HepG2 (cell line): ENCODE measurements around the gene SP4. TPM values are rescaled to one million over a fixed set of nuclear protein-coding genes. Genes with fewer than 3 reads are reported as not detected.

ENCODE experiments used
- ATAC-seq: fragments of 200-7000 bp; cut with Tn5 transposase; 3 replicates; pipeline ENCODE4 v1.9.1; 2020; ENCODE audit warnings: mild to moderate bottlenecking, moderate library complexity
- BruUV-seq: library from RNA; stranded (reverse); fragments of 400-500 nt; replicated peaks from 2 replicates; lab custom pipeline; 2021; lab: Mats Ljungman, UMichigan
- CTCF ChIA-PET: fragments of 300-600 bp; formaldehyde crosslinking; extraction: SDS; loops from one replicate; lab custom pipeline; 2021; ENCODE audit warnings: low total read pairs, inconsistent platforms, low intra/inter-chr PET ratio; lab: Yijun Ruan, JAX
- POLR2A ChIA-PET: fragments of 350-600 bp; sonication (Branson Sonifier 250); formaldehyde crosslinking; loops from one replicate; lab custom pipeline; 2020; ENCODE audit warnings: antibody characterized with exemption, inconsistent platforms; lab: Yijun Ruan, JAX
- DNase-seq: peaks from one replicate; pipeline ENCODE4 v3.0.0-alpha.2; 2015; ENCODE audit warnings: low spot score
- FAIRE-seq: peaks from 3 replicates; lab custom pipeline; 2011; peaks lifted over from hg19 to GRCh38; lab: Jason Lieb, UNC
- H2AFZ ChIP-seq: one replicate; pipeline ENCODE4 v1.6.1; 2011; ENCODE audit warnings: low read length, inconsistent platforms
- H3K27ac ChIP-seq: fragments of 300-600 bp; 3 replicates; pipeline ENCODE4 v1.8.0; 2011; ENCODE audit warnings: mixed run types, mild to moderate bottlenecking, mixed read lengths, low read length, inconsistent platforms; ENCODE audit not compliant: insufficient read depth; ENCODE audit errors: extremely low read length
- H3K27me3 ChIP-seq, 2 experiments: fragments of 200-600 bp in 1 of 2; 2 replicates in 1 of 2; 3 replicates in 1 of 2; pipeline versions ENCODE4 v1.6.0 to v1.8.0; 2011; ENCODE audit warnings: low read length in 2 of 2, mild to moderate bottlenecking in 2 of 2, moderate library complexity in 2 of 2, inconsistent platforms in 1 of 2; ENCODE audit not compliant: insufficient read depth in 2 of 2, control insufficient read depth in 1 of 2
- H3K36me3 ChIP-seq, 2 experiments: fragments of 200-600 bp in 1 of 2; replicated peaks in 1 of 2; 2 replicates in 1 of 2; 3 replicates in 1 of 2; pipeline versions ENCODE4 v1.5.1 to v1.8.0; 2011; ENCODE audit warnings: low read length in 2 of 2, inconsistent platforms in 1 of 2; ENCODE audit not compliant: insufficient read depth in 2 of 2, control insufficient read depth in 1 of 2
- H3K4me1 ChIP-seq: 2 replicates; pipeline ENCODE4 v1.5.1; 2012; ENCODE audit warnings: low read length, inconsistent platforms; ENCODE audit not compliant: insufficient read depth
- H3K4me2 ChIP-seq: 2 replicates; pipeline ENCODE4 v1.6.0; 2011; ENCODE audit warnings: low read depth, low read length, inconsistent platforms
- H3K4me3 ChIP-seq, 3 experiments: fragments of 200-600 bp in 1 of 3; sonication (generic), shearing (Covaris generic) in 1 of 3; replicated peaks in 1 of 3; 2 replicates each; pipeline ENCODE4 v1.5.1; 2011 to 2016; ENCODE audit warnings: low read length in 3 of 3, inconsistent platforms in 2 of 3, low read depth in 2 of 3, mild to moderate bottlenecking in 2 of 3, control low read depth in 1 of 3, mixed read lengths in 1 of 3; ENCODE audit not compliant: insufficient read depth in 1 of 3
- H3K79me2 ChIP-seq: one replicate; pipeline ENCODE4 v1.6.1; 2011; ENCODE audit warnings: low read length, inconsistent platforms; ENCODE audit not compliant: insufficient read depth
- H3K9ac ChIP-seq: 2 replicates; pipeline ENCODE4 v1.6.0; 2011; ENCODE audit warnings: mild to moderate bottlenecking, low read depth, low read length, inconsistent platforms; ENCODE audit not compliant: insufficient read depth
- H3K9me3 ChIP-seq: 2 replicates; pipeline ENCODE4 v1.5.1; 2012; ENCODE audit warnings: mild to moderate bottlenecking, low read length
- H4K20me1 ChIP-seq: 2 replicates; pipeline ENCODE4 v1.6.0; 2011; ENCODE audit warnings: inconsistent platforms, mild to moderate bottlenecking, low read length, moderate library complexity; ENCODE audit not compliant: insufficient read depth
- CHD4 ChIP-seq: fragments of 200-600 bp; sonication (generic); IDR thresholded peaks from 2 replicates; pipeline ENCODE4 v1.7.0; 2017; ENCODE audit warnings: mild to moderate bottlenecking, low read length, borderline replicate concordance
- E2F2 ChIP-seq: sonication (generic); formaldehyde crosslinking; IDR thresholded peaks from 2 replicates; pipeline ENCODE4 v1.4.0; 2020; ENCODE audit warnings: missing genetic modification reagents, borderline replicate concordance
- ETV5 ChIP-seq: IDR thresholded peaks from 2 replicates; pipeline ENCODE4 v1.6.1; 2018; ENCODE audit warnings: missing biosample characterization, missing genetic modification reagents, inconsistent platforms, borderline replicate concordance
- KLF13 ChIP-seq: sonication (generic); formaldehyde crosslinking; IDR thresholded peaks from 2 replicates; pipeline ENCODE4 v1.4.0; 2020; ENCODE audit warnings: mild to moderate bottlenecking, missing genetic modification reagents
- MEIS2 ChIP-seq: sonication (generic); formaldehyde crosslinking; IDR thresholded peaks from 2 replicates; pipeline ENCODE4 v1.9.0; 2021; ENCODE audit warnings: mild to moderate bottlenecking, missing genetic modification reagents
- NFATC3 ChIP-seq: sonication (generic); formaldehyde crosslinking; IDR thresholded peaks from 2 replicates; pipeline ENCODE4 v1.5.1; 2020; ENCODE audit warnings: mild to moderate bottlenecking, missing genetic modification reagents
- RNF2 ChIP-seq: fragments of 450-650 bp; conservative IDR thresholded peaks from 2 replicates; pipeline ENCODE4 v1.6.1; 2016; ENCODE audit warnings: low read depth
- SP2 ChIP-seq: sonication (generic); formaldehyde crosslinking; IDR thresholded peaks from 2 replicates; pipeline ENCODE4 v1.5.1; 2020; ENCODE audit warnings: mild to moderate bottlenecking, missing genetic modification reagents
- TEAD3 ChIP-seq: optimal IDR thresholded peaks from 2 replicates; pipeline ENCODE3; 2016; ENCODE audit warnings: borderline replicate concordance
- ZC3H4 ChIP-seq: sonication (generic); formaldehyde crosslinking; IDR thresholded peaks from 2 replicates; pipeline ENCODE4 v1.4.0; 2020; ENCODE audit warnings: missing genetic modification reagents, borderline replicate concordance
- ZNF17 ChIP-seq: sonication (generic); formaldehyde crosslinking; IDR thresholded peaks from 2 replicates; pipeline ENCODE4 v1.5.0; 2020; ENCODE audit warnings: mild to moderate bottlenecking, missing genetic modification reagents
- ZNF367 ChIP-seq: sonication (generic); formaldehyde crosslinking; IDR thresholded peaks from 2 replicates; pipeline ENCODE4 v1.4.0; 2020; ENCODE audit warnings: missing genetic modification reagents, borderline replicate concordance
- ZNF576 ChIP-seq: sonication (generic); formaldehyde crosslinking; IDR thresholded peaks from 2 replicates; pipeline ENCODE4 v1.4.0; 2020; ENCODE audit warnings: mild to moderate bottlenecking, missing genetic modification reagents
- ZNF773 ChIP-seq: sonication (generic); formaldehyde crosslinking; IDR thresholded peaks from 2 replicates; pipeline ENCODE4 v1.4.0; 2020; ENCODE audit warnings: missing genetic modification reagents, borderline replicate concordance
- WGBS: methylation state at CpG from one replicate; pipeline ENCODE4 v1.1.6; 2017; ENCODE audit warnings: low lambda C conversion rate; 5-methylcytosine and 5-hydroxymethylcytosine counted together
- in situ Hi-C: cut with HindIII; loops from 2 replicates; pipeline ENCODE4 v1.10.0; 2017; ENCODE audit warnings: low pct_unique_long_range_greater_than_20kb; ENCODE audit not compliant: extremely low pct_ligation_motif_present
- intact Hi-C: fragments of 100-400 bp; cut with micrococcal nuclease; formaldehyde crosslinking; loops from one replicate; pipeline ENCODE4 v1.10.0; 2022; ENCODE audit not compliant: unreplicated experiment
- polyA plus RNA-seq, 8 experiments: library from polyadenylated mRNA; depleted of rRNA in 3 of 8; stranded (reverse) in 7 of 8; unstranded in 1 of 8; fragments of >200 nt; fragmentation: Illumina TruSeq in 4 of 8; extraction: Trizol in 4 of 8; gene quantifications; 2 replicates each; pipeline versions ENCODE4 v1.2.1 to v1.2.3, GENCODE V29; 2011 to 2016; ENCODE audit warnings: low read depth in 4 of 8, missing spikeins in 1 of 8, mixed read lengths in 1 of 8; ENCODE audit not compliant: insufficient read depth in 1 of 8
- total RNA-seq, 5 experiments: library from RNA; depleted of rRNA; stranded (reverse); fragments of >200 nt; fragmentation: Illumina TruSeq; extraction: Trizol; gene quantifications; 2 replicates each; pipeline ENCODE4 v1.2.3, GENCODE V29; 2016; ENCODE audit warnings: low read depth in 1 of 5

Gene SP4
- total and polyA plus RNA-seq, 2 of the 13 experiments (the other 11 are each of a cell fraction or from before 2014, with no cell fraction given), result 2.7 to 4.8 TPM

- Histone ChIP-seq H3K9me3 (no peaks in the 10 kb centered on the region), H3K27ac (no peak overlapping the region), H3K9ac (no peak overlapping the region), H3K4me2 (no peak overlapping the region), H3K4me3 (no peak overlapping the region), H4K20me1 (no peaks in the 10 kb centered on the region), H3K4me1 (no peaks in the 10 kb centered on the region), H2AFZ (no peak overlapping the region), H3K27me3 (peaks cover 0 to 7% of the 10 kb centered on the region in 2 experiments; a peak in 1 of 5 replicates), H3K36me3 (no peaks in the 10 kb centered on the region), H3K79me2 (no peaks in the 10 kb centered on the region)
- WGBS, result 3% methylated on average over 1 of the region's 1 CpG
- no peak for ATAC-seq
- in situ Hi-C loops (no loop called here), intact Hi-C loops (no loop called here)
- no TSS peak for BruUV-seq
- ChIA-PET CTCF (no interaction called here), POLR2A (no interaction called here)
- no peak for DNase-seq
- FAIRE-seq, result no peak
- no peak for TF ChIP-seq CHD4
- no peak for TF ChIP-seq ZNF576 (CRISPR knock-in tag)
- TF ChIP-seq KLF13 (CRISPR knock-in tag), result no peak
- TF ChIP-seq MEIS2 (CRISPR knock-in tag), result no peak
- TF ChIP-seq E2F2 (CRISPR knock-in tag), result no peak
- no peak for TF ChIP-seq ZNF773 (CRISPR knock-in tag)
- no peak for TF ChIP-seq RNF2
- no peak for TF ChIP-seq ETV5 (CRISPR knock-in tag)
- TF ChIP-seq NFATC3 (CRISPR knock-in tag), result no peak
- no peak for TF ChIP-seq ZNF17
- TF ChIP-seq ZC3H4, result no peak
- no peak for TF ChIP-seq ZNF367 (CRISPR knock-in tag)
- TF ChIP-seq TEAD3 (CRISPR knock-in tag), result no peak
- no peak for TF ChIP-seq SP2 (CRISPR knock-in tag)
Measured at GRCh38 chr7:21412410-21412851, 15.5 kb upstream of the SP4 start.
